ENCODE results near the gene LSM5. TPM values are rescaled to one million over a fixed set of nuclear protein-coding genes. Genes with fewer than 3 reads are reported as not detected.

Gene LSM5
- total RNA-seq, 4 donors from 2014 or later = 1.8 to 22.8 (median 18.3) TPM; not detected in 1

DNA sequence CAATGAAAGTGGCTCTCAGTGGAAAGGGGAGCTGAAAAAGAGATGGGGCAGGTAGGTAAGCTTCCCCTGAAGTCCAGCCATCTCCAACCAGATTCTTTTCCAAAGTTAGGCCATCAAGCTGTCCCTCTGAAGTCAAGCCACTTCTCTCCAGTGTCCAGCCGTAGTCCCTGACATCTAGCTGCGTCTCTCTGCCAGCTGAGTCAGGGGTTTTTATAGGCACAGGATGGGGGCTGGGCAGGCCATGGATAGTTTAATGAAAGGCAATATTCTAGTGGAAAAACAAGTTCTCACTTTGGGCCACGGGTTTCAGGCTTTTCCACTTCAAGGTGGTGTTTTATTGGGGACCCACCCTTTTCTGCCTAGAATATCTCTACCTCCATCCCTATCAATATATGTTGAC, 41.9 kb upstream of the LSM5 start:
- intact Hi-C loops (cut with DNase I; ENCODE audit: low total_unique reads) = no loop called here
- TF ChIP-seq POLR2A (IDR thresholded peaks at IDR 0.05) (no peak), POLR2AphosphoS5 (IDR thresholded peaks at IDR 0.05) (no peak), EP300 (IDR thresholded peaks at IDR 0.05; ENCODE audit: low read depth) (no peak)
- TF ChIP-seq, protein P1, sequence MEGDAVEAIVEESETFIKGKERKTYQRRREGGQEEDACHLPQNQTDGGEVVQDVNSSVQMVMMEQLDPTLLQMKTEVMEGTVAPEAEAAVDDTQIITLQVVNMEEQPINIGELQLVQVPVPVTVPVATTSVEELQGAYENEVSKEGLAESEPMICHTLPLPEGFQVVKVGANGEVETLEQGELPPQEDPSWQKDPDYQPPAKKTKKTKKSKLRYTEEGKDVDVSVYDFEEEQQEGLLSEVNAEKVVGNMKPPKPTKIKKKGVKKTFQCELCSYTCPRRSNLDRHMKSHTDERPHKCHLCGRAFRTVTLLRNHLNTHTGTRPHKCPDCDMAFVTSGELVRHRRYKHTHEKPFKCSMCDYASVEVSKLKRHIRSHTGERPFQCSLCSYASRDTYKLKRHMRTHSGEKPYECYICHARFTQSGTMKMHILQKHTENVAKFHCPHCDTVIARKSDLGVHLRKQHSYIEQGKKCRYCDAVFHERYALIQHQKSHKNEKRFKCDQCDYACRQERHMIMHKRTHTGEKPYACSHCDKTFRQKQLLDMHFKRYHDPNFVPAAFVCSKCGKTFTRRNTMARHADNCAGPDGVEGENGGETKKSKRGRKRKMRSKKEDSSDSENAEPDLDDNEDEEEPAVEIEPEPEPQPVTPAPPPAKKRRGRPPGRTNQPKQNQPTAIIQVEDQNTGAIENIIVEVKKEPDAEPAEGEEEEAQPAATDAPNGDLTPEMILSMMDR (IDR thresholded peaks at IDR 0.05) = no peak
- no peaks in the 10 kb centered on the region for H3K9me3 ChIP-seq
- no peaks in the 10 kb centered on the region for H3K27me3 ChIP-seq
- in situ Hi-C loops (cut with MboI; ENCODE audit: low pct_ligation_motif_present in 1 of 4, low pct_unique_long_range_greater_than_20kb in 1 of 4, low sequenced_read_pairs in 3 of 4) = no loop called here
- peaks cover 0 to 14% (median 5%) of the 10 kb centered on the region in 4 donors for H3K4me1 ChIP-seq
- no peak overlapping the region for H3K4me3 ChIP-seq
- H3K36me3 ChIP-seq = no peaks in the 10 kb centered on the region
- WGBS, 2 donors (ENCODE audit: low coverage in 1 of 2) = 33 to 60% methylated on average over 1 to 3 of the region's 3 CpGs
- H3K27ac ChIP-seq = no peak overlapping the region
- DNase-seq = no peak

- in situ Hi-C loops (cut with MboI; ENCODE audit: low pct_ligation_motif_present in 1 of 4, low pct_unique_long_range_greater_than_20kb in 1 of 4, low sequenced_read_pairs in 3 of 4) = no loop called here
Observed at GRCh38 chr7:32531402-32531801, 41.2 kb upstream of the LSM5 start.

DNA sequence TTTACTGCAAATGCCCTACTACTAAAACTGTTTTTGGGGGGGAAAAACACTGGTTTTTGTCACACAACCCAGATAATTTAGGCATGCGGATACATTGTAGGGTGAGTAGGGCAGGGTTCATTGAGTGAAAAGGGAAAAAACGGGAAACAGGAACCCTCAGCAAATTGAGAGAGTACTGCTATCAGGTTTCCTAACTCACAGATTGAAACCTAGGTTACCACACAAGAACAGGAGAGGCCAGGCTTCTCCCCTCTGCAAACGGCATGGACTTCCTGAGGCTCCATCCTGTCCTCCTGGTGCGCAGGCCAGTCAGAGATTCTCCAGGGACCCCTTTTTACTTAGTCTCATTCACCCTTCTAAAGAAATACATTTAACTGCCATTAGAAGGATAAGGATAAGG, 35.7 kb upstream of the LSM5 start:
- Histone ChIP-seq H3K27ac (no peak overlapping the region), H3K4me3 (no peak overlapping the region), H3K27me3 (no peaks in the 10 kb centered on the region), H3K36me3 (peaks cover 0 to 4% (median 0%) of the 10 kb centered on the region in 4 donors), H3K9me3 (no peaks in the 10 kb centered on the region), H3K4me1 (peaks cover 0 to 3% (median 0%) of the 10 kb centered on the region in 4 donors)
- no peak for DNase-seq
- in situ Hi-C loops (cut with MboI; ENCODE audit: low pct_ligation_motif_present in 1 of 4, low pct_unique_long_range_greater_than_20kb in 1 of 4, low sequenced_read_pairs in 3 of 4) (no loop called here), intact Hi-C loops (cut with DNase I; ENCODE audit: low total_unique reads) (no loop called here)
- TF ChIP-seq POLR2AphosphoS5 (IDR thresholded peaks at IDR 0.05) = no peak
- TF ChIP-seq, protein P1 (IDR thresholded peaks at IDR 0.05) = no peak
- no peak for TF ChIP-seq EP300 (IDR thresholded peaks at IDR 0.05; ENCODE audit: low read depth)
- TF ChIP-seq POLR2A (IDR thresholded peaks at IDR 0.05) = no peak
- WGBS, 2 donors (ENCODE audit: low coverage in 1 of 2) = 91% methylated on average over 4 of the region's 4 CpGs; no CpG with 5 or more reads in 1 of the 2 donors

More at GRCh38 chr7:32531402-32531801, 41.2 kb upstream of the LSM5 start:
- no peaks in the 10 kb centered on the region for H3K9me3 ChIP-seq
- WGBS, 2 donors (ENCODE audit: low coverage in 1 of 2) = 94 to 97% methylated on average over 8 to 12 of the region's 13 CpGs
- H3K4me3 ChIP-seq = no peak overlapping the region
- DNase-seq = no peak
- TF ChIP-seq, protein P1 (IDR thresholded peaks at IDR 0.05) = no peak
- TF ChIP-seq POLR2A (IDR thresholded peaks at IDR 0.05) (no peak), EP300 (IDR thresholded peaks at IDR 0.05; ENCODE audit: low read depth) (no peak), POLR2AphosphoS5 (IDR thresholded peaks at IDR 0.05) (no peak)
- H3K36me3 ChIP-seq = no peaks in the 10 kb centered on the region
- H3K4me1 ChIP-seq = peaks cover 0 to 10% (median 4%) of the 10 kb centered on the region in 4 donors
- intact Hi-C loops (cut with DNase I; ENCODE audit: low total_unique reads) = no loop called here
- H3K27ac ChIP-seq = no peak overlapping the region
- H3K27me3 ChIP-seq = no peaks in the 10 kb centered on the region

DNA sequence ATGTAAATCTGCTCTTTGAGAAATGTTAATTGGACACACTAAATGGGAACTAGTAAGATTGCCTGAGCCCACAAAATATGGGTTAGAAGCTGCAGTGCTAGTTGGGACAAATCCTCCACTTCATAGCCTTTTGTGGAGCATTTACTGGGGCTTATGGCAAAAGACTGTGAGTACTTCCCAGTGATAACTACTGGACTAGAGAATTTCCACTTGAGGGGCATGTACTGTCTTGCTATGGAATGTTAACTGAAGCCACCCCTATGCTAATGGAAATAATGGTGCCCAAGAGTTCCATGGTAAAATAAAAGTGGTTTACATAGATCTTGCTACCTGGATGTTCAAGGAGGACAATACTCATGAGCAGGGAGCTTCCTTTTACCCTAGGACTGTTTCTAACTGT, 34.5 kb upstream of the LSM5 start:
- Histone ChIP-seq H3K9me3 (no peaks in the 10 kb centered on the region), H3K27ac (no peak overlapping the region), H3K4me3 (no peak overlapping the region), H3K4me1 (peaks cover 0 to 3% (median 0%) of the 10 kb centered on the region in 4 donors), H3K27me3 (no peaks in the 10 kb centered on the region), H3K36me3 (peaks cover 0 to 4% (median 0%) of the 10 kb centered on the region in 4 donors)
- intact Hi-C loops (cut with DNase I; ENCODE audit: low total_unique reads) (no loop called here), in situ Hi-C loops (cut with MboI; ENCODE audit: low pct_ligation_motif_present in 1 of 4, low pct_unique_long_range_greater_than_20kb in 1 of 4, low sequenced_read_pairs in 3 of 4) (no loop called here)
- TF ChIP-seq EP300 (IDR thresholded peaks at IDR 0.05; ENCODE audit: low read depth) (no peak), POLR2A (IDR thresholded peaks at IDR 0.05) (no peak), POLR2AphosphoS5 (IDR thresholded peaks at IDR 0.05) (no peak)
- TF ChIP-seq, protein P1 (IDR thresholded peaks at IDR 0.05) = no peak
- no peak for DNase-seq
